Coronary artery (tissue), 2 donors: ENCODE data around the gene MGLL.

ENCODE experiments used
- DNase-seq: peaks from one replicate; pipeline ENCODE4 v3.0.0-alpha.2; 2017; ENCODE audit warnings: low spot score
- H3K27ac ChIP-seq, 2 donors: fragments of 200-600 bp; sonication (generic); one replicate each; pipeline ENCODE4 v1.5.1; 2016 to 2019
- H3K4me3 ChIP-seq: fragments of 200-600 bp; sonication (generic); 2 replicates; pipeline ENCODE4 v1.5.1; 2016; ENCODE audit warnings: mild to moderate bottlenecking, moderate library complexity
- TF ChIP-seq, protein P1 (sequence below): fragments of 200-600 bp; sonication (generic); IDR thresholded peaks from one replicate; pipeline ENCODE4 v1.5.1; 2019; ENCODE audit warnings: antibody characterized with exemption

Gene MGLL

DNA sequence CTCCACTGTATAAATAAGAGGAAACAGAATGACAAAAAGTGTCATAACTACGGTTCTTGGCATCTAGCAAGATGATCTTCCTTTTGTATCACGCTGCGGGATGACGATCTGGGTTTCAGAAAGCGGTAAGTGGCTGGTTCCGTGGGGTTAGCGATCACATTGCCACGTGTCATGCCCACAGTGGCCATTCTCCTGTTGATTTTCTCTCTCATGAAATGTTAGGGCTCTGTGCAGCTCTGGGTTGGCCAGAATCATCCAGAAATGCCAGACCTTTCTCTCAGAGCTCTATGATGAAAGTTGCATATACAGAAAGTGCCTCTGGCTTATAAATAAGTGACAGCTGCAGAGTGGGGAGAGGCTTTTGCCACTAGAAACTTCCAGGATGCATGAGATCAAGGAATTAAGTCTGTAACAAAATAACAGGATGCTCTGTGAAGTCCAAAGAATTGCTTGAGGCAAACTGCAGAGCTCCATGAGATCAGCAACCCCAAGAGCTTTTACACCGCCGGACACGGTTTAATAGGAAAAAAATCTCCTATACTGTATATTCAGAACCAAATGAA lies 78.0 kb downstream of the MGLL start:
- DNase-seq, result no peak
- Histone ChIP-seq H3K4me3 (no peak overlapping the region), H3K27ac (peak overlapping the region in 1 of 2 donors; percentile 13)
- TF ChIP-seq, protein P1, sequence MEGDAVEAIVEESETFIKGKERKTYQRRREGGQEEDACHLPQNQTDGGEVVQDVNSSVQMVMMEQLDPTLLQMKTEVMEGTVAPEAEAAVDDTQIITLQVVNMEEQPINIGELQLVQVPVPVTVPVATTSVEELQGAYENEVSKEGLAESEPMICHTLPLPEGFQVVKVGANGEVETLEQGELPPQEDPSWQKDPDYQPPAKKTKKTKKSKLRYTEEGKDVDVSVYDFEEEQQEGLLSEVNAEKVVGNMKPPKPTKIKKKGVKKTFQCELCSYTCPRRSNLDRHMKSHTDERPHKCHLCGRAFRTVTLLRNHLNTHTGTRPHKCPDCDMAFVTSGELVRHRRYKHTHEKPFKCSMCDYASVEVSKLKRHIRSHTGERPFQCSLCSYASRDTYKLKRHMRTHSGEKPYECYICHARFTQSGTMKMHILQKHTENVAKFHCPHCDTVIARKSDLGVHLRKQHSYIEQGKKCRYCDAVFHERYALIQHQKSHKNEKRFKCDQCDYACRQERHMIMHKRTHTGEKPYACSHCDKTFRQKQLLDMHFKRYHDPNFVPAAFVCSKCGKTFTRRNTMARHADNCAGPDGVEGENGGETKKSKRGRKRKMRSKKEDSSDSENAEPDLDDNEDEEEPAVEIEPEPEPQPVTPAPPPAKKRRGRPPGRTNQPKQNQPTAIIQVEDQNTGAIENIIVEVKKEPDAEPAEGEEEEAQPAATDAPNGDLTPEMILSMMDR, result no peak

GRCh38 chr3:127743351-127744252 lies 78.7 kb downstream of the MGLL start:
- TF ChIP-seq, protein P1, result no peak
- peak overlapping the region; percentile 13 to 59 for H3K27ac ChIP-seq
- no peak for DNase-seq
- H3K4me3 ChIP-seq, result no peak overlapping the region

- Histone ChIP-seq H3K4me3 (no peak overlapping the region), H3K27ac (peak overlapping the region in 1 of 2 donors; percentile 59)
- TF ChIP-seq, protein P1, result no peak
- no peak for DNase-seq
These were observed 79.7 kb downstream of the MGLL start for GRCh38 chr3:127742580-127742979.

GRCh38 chr3:127741690-127742089 lies 80.6 kb downstream of the MGLL start:
- no peak for DNase-seq
- no peak overlapping the region for H3K4me3 ChIP-seq
- TF ChIP-seq, protein P1, result no peak
- no peak overlapping the region for H3K27ac ChIP-seq

DNA sequence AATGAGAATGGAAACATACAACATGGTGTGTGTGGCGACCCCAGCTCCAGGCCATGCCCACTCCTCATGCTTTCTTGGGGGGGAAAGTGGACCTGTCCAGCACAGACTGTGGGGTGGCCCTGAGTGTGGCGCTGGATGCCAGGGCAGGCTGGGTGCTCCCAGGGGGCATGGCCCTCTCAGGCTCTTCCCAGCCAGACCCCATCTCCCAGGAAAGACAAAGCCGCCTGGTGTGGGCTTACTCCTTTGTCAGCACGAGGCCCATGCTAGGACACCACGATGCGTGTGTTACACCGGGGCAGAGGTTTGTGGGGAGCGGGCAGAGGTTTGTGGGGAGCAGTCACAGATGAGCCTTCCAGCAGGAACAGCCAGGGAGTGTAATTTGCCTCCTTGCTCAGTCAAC lies 81.1 kb downstream of the MGLL start:
- H3K4me3 ChIP-seq, result no peak overlapping the region
- H3K27ac ChIP-seq, result peak overlapping the region in 1 of 2 donors; percentile 40
- TF ChIP-seq, protein P1, result no peak
- no peak for DNase-seq

GRCh38 chr3:127740136-127740915 lies 82.0 kb downstream of the MGLL start:
- Histone ChIP-seq H3K27ac (peak overlapping the region; percentile 40 to 47), H3K4me3 (no peak overlapping the region)
- DNase-seq, result no peak
- TF ChIP-seq, protein P1, result no peak
